ENCODE results near the gene FCRL2.

Gene FCRL2

GRCh38 chr1:157704878-157705277 lies 72.1 kb downstream of the FCRL2 start:
- no peak for TF ChIP-seq CTCF (IDR thresholded peaks at IDR 0.05; ENCODE audit: low read depth, low read length, missing control alignments)
- DNase-seq (ENCODE audit: low read depth) = no peak
- H3K4me3 ChIP-seq (ENCODE audit: low read depth, low read length) = no peak overlapping the region

GRCh38 chr1:157703981-157704380 lies 73.0 kb downstream of the FCRL2 start:
- no peak for DNase-seq (ENCODE audit: low read depth)
- TF ChIP-seq CTCF (IDR thresholded peaks at IDR 0.05; ENCODE audit: low read depth, low read length, missing control alignments) = no peak
- no peak overlapping the region for H3K4me3 ChIP-seq (ENCODE audit: low read depth, low read length)

GRCh38 chr1:157702308-157702825 lies 74.6 kb downstream of the FCRL2 start:
- DNase-seq (ENCODE audit: low read depth) = no peak
- no peak overlapping the region for H3K4me3 ChIP-seq (ENCODE audit: low read depth, low read length)
- TF ChIP-seq CTCF (IDR thresholded peaks at IDR 0.05; ENCODE audit: low read depth, low read length, missing control alignments) = no peak

GRCh38 chr1:157700732-157701131 lies 76.2 kb downstream of the FCRL2 start, which contains the start of gene FCRL3:
Gene FCRL3, minus strand, starts transcription at chr1:157700769. Its CDS starts 280 bp downstream, at chr1:157700489.
- DNase-seq (ENCODE audit: low read depth) = no peak
- no peak for TF ChIP-seq CTCF (IDR thresholded peaks at IDR 0.05; ENCODE audit: low read depth, low read length, missing control alignments)

GRCh38 chr1:157700305-157700704 lies 76.6 kb downstream of the FCRL2 start:
- H3K4me3 ChIP-seq (ENCODE audit: low read depth, low read length) = no peak overlapping the region
- no peak for DNase-seq (ENCODE audit: low read depth)
- no peak for TF ChIP-seq CTCF (IDR thresholded peaks at IDR 0.05; ENCODE audit: low read depth, low read length, missing control alignments)

More at GRCh38 chr1:157700732-157701131, 76.2 kb downstream of the FCRL2 start, which contains the start of gene FCRL3:
- no peak within 1 kb of the TSS for H3K4me3 ChIP-seq (ENCODE audit: low read depth, low read length)

GRCh38 chr1:157697781-157698569 lies 79.0 kb downstream of the FCRL2 start:
- no peak for TF ChIP-seq CTCF (IDR thresholded peaks at IDR 0.05; ENCODE audit: low read depth, low read length, missing control alignments)
- DNase-seq (ENCODE audit: low read depth) = no peak
- no peak overlapping the region for H3K4me3 ChIP-seq (ENCODE audit: low read depth, low read length)
